Measurements from ENCODE around the gene C19orf38. TPM values are rescaled to one million over a fixed set of nuclear protein-coding genes. Genes with fewer than 3 reads are reported as not detected.
A peak's percentile ranks its signal among the peaks of the same experiment; 100 is the strongest.

C19orf38 gene
- total and polyA plus RNA-seq, 9 of the 15 experiments (the other 6 are each of a cell fraction or from before 2014, with no cell fraction given), result 0.14 to 0.18 TPM; not detected in 7

DNA sequence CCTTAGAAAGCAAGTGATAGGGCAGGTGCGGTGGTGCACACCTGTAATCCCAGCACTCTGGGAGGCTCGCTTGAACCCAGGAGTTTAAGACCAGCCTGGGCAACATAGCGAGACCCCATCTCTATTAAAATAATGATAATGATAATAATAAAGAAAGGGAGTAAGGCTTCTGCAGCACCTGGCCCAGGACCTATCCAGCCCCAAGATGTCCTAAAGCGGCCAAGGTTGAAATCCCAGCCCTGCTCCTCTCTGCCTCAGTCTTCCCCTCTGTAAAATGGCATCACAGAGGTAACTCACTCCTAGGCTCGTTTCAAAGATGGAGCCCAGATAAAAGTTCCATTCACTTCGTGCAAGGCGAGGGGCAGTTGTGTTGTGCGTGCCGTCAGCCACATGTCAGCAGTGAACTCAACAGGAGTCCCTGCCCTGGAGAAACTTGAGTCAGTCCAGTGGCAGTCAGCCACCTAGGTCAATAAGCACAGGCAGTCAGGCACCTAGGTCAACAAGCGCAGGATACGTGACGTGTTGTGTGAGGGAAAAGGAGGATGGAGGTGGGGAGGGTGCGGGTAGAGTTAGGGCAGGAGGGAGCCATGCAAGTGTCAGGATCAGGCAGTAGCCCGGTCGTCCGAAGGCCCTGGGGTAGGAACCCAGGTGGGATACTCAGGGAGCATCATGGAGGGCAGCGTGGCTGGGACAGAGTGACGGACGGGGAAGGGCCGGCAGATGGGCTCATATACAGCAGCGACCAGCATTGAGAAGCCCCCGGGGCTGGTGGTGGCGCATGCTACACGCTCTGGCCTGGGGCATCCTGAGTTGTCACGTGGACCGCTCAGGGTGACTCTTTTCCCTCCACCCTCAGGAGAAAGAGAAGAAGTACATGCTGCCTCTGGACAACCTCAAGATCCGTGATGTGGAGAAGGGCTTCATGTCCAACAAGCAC is 28.8 kb upstream of the C19orf38 start (continued):
- TF ChIP-seq, protein P1, sequence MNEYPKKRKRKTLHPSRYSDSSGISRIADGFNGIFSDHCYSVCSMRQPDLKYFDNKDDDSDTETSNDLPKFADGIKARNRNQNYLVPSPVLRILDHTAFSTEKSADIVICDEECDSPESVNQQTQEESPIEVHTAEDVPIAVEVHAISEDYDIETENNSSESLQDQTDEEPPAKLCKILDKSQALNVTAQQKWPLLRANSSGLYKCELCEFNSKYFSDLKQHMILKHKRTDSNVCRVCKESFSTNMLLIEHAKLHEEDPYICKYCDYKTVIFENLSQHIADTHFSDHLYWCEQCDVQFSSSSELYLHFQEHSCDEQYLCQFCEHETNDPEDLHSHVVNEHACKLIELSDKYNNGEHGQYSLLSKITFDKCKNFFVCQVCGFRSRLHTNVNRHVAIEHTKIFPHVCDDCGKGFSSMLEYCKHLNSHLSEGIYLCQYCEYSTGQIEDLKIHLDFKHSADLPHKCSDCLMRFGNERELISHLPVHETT (CRISPR knock-in tag; conservative IDR thresholded peaks at IDR 0.05 in 1 of 2, IDR thresholded peaks at IDR 0.05 in 1 of 2), result no peak
- TF ChIP-seq XRCC3 (IDR thresholded peaks at IDR 0.05) (no peak), POLR2G (IDR thresholded peaks at IDR 0.05; ENCODE audit: low read depth, low read length) (peak; percentile 44; the same call in 1 of the 2 replicates), SMARCA5 (IDR thresholded peaks at IDR 0.05) (0 out of 2 replicates have a peak, but pooled peaks have one; percentile 24), ZSCAN32 (CRISPR knock-in tag; IDR thresholded peaks at IDR 0.05) (no peak), STAG1 (CRISPR knock-in tag; IDR thresholded peaks at IDR 0.05; ENCODE audit: borderline replicate concordance) (no peak), ZC3H8 (IDR thresholded peaks at IDR 0.05) (no peak), PHF8 (IDR thresholded peaks at IDR 0.05; ENCODE audit: borderline replicate concordance, low read length) (no peak), ZNF584 (CRISPR knock-in tag; IDR thresholded peaks at IDR 0.05; ENCODE audit: low read depth) (no peak), MTA2 (IDR thresholded peaks at IDR 0.05; ENCODE audit: low read depth) (no peak), ADNP (tag; IDR thresholded peaks at IDR 0.05) (peak; percentile 69)
- TF ChIP-seq, protein P2, sequence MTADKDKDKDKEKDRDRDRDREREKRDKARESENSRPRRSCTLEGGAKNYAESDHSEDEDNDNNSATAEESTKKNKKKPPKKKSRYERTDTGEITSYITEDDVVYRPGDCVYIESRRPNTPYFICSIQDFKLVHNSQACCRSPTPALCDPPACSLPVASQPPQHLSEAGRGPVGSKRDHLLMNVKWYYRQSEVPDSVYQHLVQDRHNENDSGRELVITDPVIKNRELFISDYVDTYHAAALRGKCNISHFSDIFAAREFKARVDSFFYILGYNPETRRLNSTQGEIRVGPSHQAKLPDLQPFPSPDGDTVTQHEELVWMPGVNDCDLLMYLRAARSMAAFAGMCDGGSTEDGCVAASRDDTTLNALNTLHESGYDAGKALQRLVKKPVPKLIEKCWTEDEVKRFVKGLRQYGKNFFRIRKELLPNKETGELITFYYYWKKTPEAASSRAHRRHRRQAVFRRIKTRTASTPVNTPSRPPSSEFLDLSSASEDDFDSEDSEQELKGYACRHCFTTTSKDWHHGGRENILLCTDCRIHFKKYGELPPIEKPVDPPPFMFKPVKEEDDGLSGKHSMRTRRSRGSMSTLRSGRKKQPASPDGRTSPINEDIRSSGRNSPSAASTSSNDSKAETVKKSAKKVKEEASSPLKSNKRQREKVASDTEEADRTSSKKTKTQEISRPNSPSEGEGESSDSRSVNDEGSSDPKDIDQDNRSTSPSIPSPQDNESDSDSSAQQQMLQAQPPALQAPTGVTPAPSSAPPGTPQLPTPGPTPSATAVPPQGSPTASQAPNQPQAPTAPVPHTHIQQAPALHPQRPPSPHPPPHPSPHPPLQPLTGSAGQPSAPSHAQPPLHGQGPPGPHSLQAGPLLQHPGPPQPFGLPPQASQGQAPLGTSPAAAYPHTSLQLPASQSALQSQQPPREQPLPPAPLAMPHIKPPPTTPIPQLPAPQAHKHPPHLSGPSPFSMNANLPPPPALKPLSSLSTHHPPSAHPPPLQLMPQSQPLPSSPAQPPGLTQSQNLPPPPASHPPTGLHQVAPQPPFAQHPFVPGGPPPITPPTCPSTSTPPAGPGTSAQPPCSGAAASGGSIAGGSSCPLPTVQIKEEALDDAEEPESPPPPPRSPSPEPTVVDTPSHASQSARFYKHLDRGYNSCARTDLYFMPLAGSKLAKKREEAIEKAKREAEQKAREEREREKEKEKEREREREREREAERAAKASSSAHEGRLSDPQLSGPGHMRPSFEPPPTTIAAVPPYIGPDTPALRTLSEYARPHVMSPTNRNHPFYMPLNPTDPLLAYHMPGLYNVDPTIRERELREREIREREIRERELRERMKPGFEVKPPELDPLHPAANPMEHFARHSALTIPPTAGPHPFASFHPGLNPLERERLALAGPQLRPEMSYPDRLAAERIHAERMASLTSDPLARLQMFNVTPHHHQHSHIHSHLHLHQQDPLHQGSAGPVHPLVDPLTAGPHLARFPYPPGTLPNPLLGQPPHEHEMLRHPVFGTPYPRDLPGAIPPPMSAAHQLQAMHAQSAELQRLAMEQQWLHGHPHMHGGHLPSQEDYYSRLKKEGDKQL (CRISPR knock-in tag; IDR thresholded peaks at IDR 0.05; ENCODE audit: borderline replicate concordance), result no peak
- TF ChIP-seq, protein P3, sequence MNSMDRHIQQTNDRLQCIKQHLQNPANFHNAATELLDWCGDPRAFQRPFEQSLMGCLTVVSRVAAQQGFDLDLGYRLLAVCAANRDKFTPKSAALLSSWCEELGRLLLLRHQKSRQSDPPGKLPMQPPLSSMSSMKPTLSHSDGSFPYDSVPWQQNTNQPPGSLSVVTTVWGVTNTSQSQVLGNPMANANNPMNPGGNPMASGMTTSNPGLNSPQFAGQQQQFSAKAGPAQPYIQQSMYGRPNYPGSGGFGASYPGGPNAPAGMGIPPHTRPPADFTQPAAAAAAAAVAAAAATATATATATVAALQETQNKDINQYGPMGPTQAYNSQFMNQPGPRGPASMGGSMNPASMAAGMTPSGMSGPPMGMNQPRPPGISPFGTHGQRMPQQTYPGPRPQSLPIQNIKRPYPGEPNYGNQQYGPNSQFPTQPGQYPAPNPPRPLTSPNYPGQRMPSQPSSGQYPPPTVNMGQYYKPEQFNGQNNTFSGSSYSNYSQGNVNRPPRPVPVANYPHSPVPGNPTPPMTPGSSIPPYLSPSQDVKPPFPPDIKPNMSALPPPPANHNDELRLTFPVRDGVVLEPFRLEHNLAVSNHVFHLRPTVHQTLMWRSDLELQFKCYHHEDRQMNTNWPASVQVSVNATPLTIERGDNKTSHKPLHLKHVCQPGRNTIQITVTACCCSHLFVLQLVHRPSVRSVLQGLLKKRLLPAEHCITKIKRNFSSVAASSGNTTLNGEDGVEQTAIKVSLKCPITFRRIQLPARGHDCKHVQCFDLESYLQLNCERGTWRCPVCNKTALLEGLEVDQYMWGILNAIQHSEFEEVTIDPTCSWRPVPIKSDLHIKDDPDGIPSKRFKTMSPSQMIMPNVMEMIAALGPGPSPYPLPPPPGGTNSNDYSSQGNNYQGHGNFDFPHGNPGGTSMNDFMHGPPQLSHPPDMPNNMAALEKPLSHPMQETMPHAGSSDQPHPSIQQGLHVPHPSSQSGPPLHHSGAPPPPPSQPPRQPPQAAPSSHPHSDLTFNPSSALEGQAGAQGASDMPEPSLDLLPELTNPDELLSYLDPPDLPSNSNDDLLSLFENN (IDR thresholded peaks at IDR 0.05; ENCODE audit: low read depth in 2 of 2, low read length in 2 of 2), result no peak

Data from K562 (cell line).